GM19239 (cell line): Measurements from ENCODE around the gene CTSO.

Source experiments
- DNase-seq: peaks from one replicate; pipeline ENCODE4 v3.0.0; 2011; ENCODE audit warnings: low spot score; ENCODE audit not compliant: insufficient read length
- FAIRE-seq: peaks from 2 replicates; lab custom pipeline; 2011; peaks lifted over from hg19 to GRCh38; lab: Jason Lieb, UNC

CTSO gene

GRCh38 chr4:155878611-155879010 is 75.1 kb downstream of the CTSO start:
- no peak for FAIRE-seq

GRCh38 chr4:155877971-155878370 is 75.7 kb downstream of the CTSO start:
- FAIRE-seq = no peak
- DNase-seq = no peak

More at GRCh38 chr4:155878611-155879010, 75.1 kb downstream of the CTSO start:
- no peak for DNase-seq

GRCh38 chr4:155875878-155876277 is 77.8 kb downstream of the CTSO start:
- no peak for FAIRE-seq
- no peak for DNase-seq
